SIG-M5 (cell line): Measurements from ENCODE around the gene FAM236D.
"Not testable (repeated sequence)": the region's sequence is repeated elsewhere in the genome, so short reads cannot be mapped to it uniquely, and the experiment has no call there.

ENCODE experiments used
- DNase-seq: peaks from one replicate; lab custom pipeline; 2025; lab: John Stamatoyannopoulos, UW

FAM236D gene

DNA sequence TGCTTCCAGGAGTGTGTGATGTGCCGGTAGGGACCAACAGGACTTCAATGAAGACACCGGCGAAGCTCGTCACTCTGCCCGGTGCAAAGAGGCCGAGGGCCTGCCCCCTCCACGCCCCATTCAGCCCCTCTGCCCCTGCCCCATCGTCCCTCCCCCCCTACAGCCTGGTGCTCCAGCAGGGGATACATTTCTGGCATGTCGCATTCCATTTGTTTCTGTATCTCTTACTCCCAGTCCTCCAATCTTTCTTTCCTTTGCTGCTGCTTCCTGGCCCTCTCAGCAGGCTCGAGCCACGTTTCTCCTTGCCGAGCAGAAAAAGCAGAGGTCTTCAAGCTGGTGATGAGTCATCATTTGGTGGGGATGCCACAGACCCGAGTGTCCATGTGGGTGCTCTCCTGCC is at the start of gene FAM236D:
Gene FAM236D (minus strand): TSS at position 101 of the 400 bp plus-strand sequence. CDS start 100 bp downstream, at position 1.
- not testable (repeated sequence) for DNase-seq

DNA sequence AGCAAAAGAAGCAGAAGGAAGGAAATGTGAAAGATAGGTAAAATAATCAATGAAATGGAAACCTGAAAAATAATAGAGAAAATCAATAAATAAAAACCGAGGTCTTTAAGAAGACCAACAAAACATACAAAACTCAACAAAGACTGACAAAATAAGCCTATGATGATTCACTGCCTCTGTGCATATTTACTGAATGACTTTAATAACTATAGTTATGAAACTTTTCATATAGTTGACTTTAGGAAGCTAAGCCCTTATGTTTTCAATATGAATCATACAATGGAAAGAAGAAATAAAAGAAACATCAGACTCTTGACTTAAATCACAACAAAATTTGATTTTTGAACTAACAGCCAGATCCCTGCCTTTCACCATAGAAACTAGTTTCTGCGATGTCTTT is 29.5 kb upstream of the FAM236D start:
- not testable (repeated sequence) for DNase-seq

DNA sequence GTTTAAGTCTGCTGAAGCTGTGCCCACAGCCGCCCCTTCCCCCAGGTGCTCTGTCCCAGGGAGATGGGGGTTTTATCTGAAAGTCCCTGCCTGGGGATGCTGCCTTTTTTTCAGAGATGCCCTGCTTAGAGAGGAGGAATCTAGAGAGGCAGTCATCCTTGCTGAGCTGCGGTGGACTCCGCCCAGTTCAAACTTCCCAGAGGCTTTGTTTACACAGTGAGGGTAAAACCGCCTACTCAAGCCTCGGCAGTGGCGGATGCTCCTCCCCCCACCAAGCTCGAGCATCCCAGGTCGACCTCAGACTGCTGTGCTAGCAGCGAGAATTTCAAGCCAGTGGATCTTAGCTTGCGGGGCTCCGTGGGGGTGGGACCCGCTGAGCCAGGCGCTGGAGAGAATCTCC is 22.7 kb upstream of the FAM236D start:
- DNase-seq = not testable (repeated sequence)

DNA sequence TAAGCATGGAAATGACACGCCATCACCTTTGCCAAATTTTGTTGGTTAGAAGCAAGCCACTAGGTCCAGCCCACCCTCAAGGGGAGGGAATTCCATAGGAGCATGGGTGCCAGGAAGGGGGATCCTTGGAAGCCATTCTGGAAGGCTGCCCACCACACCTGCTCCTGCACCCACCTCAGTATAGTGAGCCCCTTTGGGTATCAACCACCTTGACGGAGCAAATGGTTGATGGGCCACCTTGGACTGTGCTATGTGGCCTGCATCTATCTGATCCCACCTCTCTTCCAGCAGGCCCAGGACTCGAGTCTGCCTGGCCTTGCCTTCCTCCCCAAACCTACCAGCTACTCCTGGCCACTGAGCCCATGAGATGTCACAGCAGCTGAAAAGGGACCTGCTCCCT is 17.6 kb downstream of the FAM236D start:
- DNase-seq = not testable (repeated sequence)

DNA sequence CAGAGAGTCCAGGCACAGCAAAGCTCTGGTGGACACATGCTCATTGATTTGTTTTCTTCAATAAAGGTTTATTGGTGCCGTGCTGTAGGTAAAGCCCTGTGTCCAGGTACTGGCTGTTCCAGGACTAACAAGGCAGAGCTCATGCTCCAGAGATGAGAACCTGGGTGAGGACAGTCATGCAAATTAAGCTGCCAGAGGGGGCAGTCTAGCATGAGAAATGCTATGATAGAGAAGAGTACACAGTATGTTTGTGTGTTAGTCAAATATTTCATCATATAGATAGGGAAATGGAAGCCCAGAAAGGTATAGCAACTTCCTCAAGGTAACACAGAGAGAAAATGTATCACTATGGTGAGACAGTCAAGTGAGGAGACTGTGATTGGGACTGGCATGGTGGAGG is 19.9 kb downstream of the FAM236D start:
- not testable (repeated sequence) for DNase-seq

DNA sequence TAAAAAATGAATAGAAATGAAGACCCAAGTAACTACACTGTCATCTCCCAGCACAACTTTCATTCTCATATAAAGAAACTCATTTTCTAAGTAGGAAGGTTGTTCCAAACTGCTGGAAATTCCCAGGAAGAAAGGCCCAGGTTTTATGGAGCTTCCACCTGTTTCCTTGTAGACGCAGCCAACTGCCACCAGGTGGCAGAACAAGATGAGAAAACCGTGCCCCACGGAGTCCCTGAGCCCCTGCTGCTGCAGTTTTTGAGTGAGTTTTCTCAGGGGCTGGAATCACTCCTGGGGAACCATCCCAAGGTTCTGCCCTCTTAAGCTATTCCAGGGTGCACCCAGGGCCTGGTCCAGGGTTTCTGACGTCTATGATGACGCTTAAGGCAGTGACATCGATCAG is 24.0 kb downstream of the FAM236D start:
- not testable (repeated sequence) for DNase-seq

DNA sequence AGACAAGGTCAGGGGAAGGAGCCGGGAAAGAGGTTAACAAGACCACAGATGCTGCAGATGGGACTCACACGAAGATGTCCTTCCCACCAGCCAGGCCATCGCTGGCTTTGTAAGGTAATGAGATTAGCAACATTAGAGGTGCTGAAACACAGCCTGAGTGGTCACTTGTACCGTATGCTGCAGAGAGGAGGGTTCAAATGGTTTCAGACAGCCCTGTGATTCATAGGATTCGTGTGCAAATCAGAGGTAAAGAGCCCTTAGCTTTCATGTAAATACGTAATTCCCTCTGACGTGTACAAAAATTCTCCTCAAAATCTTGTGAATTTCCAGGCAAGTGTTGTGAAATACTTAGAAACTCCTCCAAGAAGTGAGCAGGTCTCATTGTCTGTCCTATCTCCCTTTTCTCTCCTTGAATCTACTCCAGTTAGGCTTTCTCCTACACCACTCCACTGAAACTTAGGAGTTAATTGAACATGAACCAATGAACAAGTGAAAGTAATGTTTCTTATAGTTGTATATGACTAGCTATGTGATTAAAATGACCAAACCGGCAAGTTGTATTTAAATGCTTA is 24.6 kb downstream of the FAM236D start:
- DNase-seq = not testable (repeated sequence)

DNA sequence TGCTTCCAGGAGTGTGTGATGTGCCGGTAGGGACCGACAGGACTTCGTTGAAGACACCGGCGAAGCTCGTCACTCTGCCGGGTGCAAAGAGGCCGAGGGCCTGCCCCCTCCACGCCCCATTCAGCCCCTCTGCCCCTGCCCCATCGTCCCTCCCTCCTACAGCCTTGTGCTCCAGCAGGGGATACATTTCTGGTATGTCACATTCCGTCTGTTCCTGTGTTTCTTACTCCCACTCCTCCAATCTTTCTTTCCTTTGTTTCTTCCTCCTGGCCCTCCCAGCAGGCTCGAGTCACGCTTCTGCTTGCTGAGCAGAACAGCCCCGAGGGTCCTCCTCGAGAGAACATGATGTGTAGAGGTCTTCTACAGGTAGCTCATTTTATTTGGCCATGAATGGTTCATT is 25.4 kb downstream of the FAM236D start, which contains the start of gene FAM236B:
Gene FAM236B (minus strand): TSS at position 101 of the 400 bp plus-strand sequence. CDS start 100 bp downstream, at position 1.
- DNase-seq = not testable (repeated sequence)

DNA sequence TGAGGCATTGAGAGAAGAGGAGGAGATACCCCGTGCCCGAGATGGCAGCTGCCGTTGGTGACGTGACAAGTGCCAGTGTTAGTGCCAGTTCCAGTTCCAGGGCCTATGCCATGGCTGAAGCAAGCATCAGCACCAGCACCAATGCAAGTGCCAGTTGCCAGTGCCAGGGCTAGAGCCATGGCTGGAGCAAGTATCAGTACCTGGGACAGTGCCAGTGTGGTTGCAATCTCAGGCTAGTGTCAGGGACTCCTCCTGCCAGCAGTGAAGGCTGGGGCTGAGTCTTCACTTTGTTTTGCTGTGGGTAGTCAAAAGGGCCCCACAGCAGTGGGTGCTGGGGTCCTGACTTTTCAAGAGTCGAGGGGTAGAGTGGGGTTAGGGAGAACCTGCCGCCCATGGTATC is 29.9 kb downstream of the FAM236D start:
- not testable (repeated sequence) for DNase-seq

DNA sequence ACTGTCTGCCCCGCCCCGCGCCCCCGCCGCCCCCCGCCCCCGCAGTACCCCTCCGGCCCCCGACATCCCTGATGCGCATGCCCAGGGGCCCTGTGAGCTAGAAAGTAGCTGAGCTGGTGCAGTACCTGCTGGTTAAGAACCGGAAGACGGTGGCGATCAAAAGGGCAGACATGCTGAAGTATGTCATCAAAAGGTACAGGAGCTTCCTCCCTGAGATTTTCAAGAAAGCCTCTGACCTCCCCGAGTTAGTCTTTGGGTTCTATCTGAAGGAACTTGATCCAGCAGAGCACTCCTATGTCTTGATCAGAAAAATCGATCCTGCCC is 30.6 kb downstream of the FAM236D start:
- not testable (repeated sequence) for DNase-seq

DNA sequence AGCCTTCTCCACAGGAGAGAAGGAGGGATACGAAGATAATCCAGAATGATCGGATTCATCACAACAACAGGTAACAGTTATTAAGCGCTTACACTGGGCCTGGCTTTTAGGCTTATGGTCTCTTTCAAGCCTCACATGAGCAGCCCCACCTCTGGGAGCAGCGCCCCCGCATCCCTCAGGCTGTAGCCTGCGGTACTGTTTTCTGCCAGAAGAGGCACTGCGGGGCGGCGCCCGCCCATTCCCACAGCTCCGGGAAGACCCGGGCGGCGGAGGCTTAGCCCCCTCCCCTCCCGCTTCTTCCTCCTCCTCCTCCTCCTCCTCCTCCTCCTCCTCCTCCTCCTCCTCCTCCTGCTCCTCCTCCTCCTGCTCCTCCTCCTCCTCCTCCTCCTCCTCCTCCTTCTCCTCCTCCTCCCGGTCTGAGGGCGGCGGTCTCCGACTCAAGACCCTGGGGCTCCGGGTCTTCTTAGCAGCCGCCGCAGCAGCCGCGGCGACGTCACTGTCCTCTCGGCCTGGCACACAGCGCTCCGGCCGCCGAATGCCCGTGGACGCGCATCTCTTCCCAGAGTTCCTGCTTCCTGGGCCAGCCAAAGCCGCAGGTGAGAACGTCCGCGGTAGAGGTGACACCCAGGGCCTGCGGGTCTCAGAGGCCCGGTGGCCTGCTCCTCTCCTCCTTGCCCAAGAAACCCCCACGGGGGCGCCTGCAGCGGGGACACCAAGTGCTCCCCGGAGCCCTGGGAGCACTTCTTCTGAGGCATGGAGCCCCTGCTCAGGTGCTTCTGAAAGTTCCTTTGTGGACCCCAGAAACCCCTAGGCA is 31.1 kb downstream of the FAM236D start, which contains the start of gene DMRTC1B:
Gene DMRTC1B (plus strand): TSS at position 238 of the 814 bp plus-strand sequence. CDS start 68,246 bp downstream, outside the sequence.
- not testable (repeated sequence) for DNase-seq

DNA sequence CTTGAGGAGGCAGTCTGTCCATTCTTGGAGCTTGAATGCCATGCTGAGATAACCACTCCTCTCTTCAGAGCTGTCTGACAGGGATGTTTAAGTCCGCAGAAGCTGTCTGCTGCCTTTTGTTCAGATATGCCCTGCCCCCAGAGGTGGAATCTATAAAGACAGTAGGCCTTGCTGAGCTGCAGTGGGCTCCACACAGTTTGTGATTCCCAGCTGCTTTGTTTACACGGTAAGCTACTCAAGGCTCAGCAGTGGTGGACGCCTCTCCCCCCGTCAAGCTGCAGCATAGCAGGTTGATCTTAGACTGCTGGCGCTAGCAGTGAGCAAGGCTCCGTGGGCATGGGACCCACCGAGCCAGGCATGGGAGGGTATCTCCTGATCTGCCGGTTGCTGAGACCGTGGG is 47.6 kb downstream of the FAM236D start:
- not testable (repeated sequence) for DNase-seq
